A549 (cell line): ENCODE data around the gene NID1. TPM values are rescaled to one million over a fixed set of nuclear protein-coding genes. Genes with fewer than 3 reads are reported as not detected.

Source experiments
- ATAC-seq, 2 experiments: fragments of 200-7000 bp in 1 of 2; fragments of >200 bp in 1 of 2; cut with Nextera tagmentation in 1 of 2; cut with Tn5 transposase in 1 of 2; 3 replicates each; pipeline versions ENCODE4 v1.8.0 to v1.9.1; 2018 to 2020; ENCODE audit warnings: mild to moderate bottlenecking in 1 of 2, moderate library complexity in 1 of 2
- CTCF ChIA-PET: fragments of 300-600 bp; sonication (Branson Sonifier 250); formaldehyde crosslinking; extraction: SDS; loops from one replicate; lab custom pipeline; 2021; ENCODE audit warnings: antibody characterized with exemption, inconsistent platforms; lab: Yijun Ruan, JAX
- POLR2A ChIA-PET: fragments of 350-600 bp; formaldehyde crosslinking; extraction: SDS; loops from one replicate; lab custom pipeline; 2021; ENCODE audit warnings: antibody characterized with exemption, inconsistent platforms; lab: Yijun Ruan, JAX
- DNase-seq, 2 experiments: peaks; one replicate each; pipeline versions ENCODE4 v3.0.0 to v3.0.0-alpha.2; 2011 to 2016; ENCODE audit warnings: low read depth in 1 of 2, low spot score in 1 of 2
- FAIRE-seq: peaks from 2 replicates; lab custom pipeline; 2011; peaks lifted over from hg19 to GRCh38; lab: Jason Lieb, UNC
- H3K27ac ChIP-seq, 2 experiments: fragments of >200 bp; sonication (Bioruptor Twin); formaldehyde crosslinking; 3 replicates each; pipeline ENCODE4 v1.5.1; 2016 to 2017
- H3K4me1 ChIP-seq: fragments of >200 bp; sonication (Bioruptor Twin); formaldehyde crosslinking; 3 replicates; pipeline ENCODE4 v1.6.1; 2016
- H3K4me2 ChIP-seq: fragments of >200 bp; sonication (Bioruptor Twin); formaldehyde crosslinking; 3 replicates; pipeline ENCODE4 v1.6.1; 2016
- H3K4me3 ChIP-seq: fragments of >200 bp; sonication (Bioruptor Twin); formaldehyde crosslinking; 3 replicates; pipeline ENCODE4 v1.5.1; 2016
- H3K9me3 ChIP-seq: fragments of >200 bp; sonication (Bioruptor Twin); formaldehyde crosslinking; 3 replicates; pipeline ENCODE4 v1.6.1; 2016
- CHD2 ChIP-seq: fragments of 150-350 bp; IDR thresholded peaks from 2 replicates; pipeline ENCODE4 v1.6.1; 2014; ENCODE audit warnings: low read length; ENCODE audit not compliant: partially characterized antibody
- EP300 ChIP-seq, 2 experiments: fragments of >200 bp; sonication (Bioruptor Twin); formaldehyde crosslinking; IDR thresholded peaks; 2 replicates in 1 of 2; 3 replicates in 1 of 2; pipeline ENCODE4 v1.6.1; 2016 to 2017
- FOSL2 ChIP-seq, 2 experiments: fragments of 450-650 bp in 1 of 2; fragments of >200 bp in 1 of 2; sonication (Bioruptor Twin) in 1 of 2; formaldehyde crosslinking; IDR thresholded peaks; 2 replicates each; pipeline versions ENCODE4 v1.5.0 to v1.6.1; 2016 to 2020; ENCODE audit warnings: mild to moderate bottlenecking in 1 of 2, moderate library complexity in 1 of 2
- HEYL ChIP-seq: fragments of 250-450 bp; sonication (Bioruptor Pico); IDR thresholded peaks from 2 replicates; pipeline ENCODE4 v1.8.0; 2021; ENCODE audit warnings: mild to moderate bottlenecking, moderate library complexity
- MAFK ChIP-seq: fragments of 450-650 bp; IDR thresholded peaks from 2 replicates; pipeline ENCODE4 v1.6.1; 2014; ENCODE audit not compliant: partially characterized antibody
- PHF8 ChIP-seq: fragments of 200-600 bp; sonication (generic); IDR thresholded peaks from 2 replicates; pipeline ENCODE4 v1.6.1; 2016; ENCODE audit warnings: low read depth, mild to moderate bottlenecking, antibody characterized with exemption, moderate library complexity, borderline replicate concordance
- POLR2AphosphoS2 ChIP-seq: conservative IDR thresholded peaks from 2 replicates; pipeline ENCODE4 v1.6.1; 2012; ENCODE audit warnings: low read length, improper control_type of control experiment, inconsistent platforms
- RARB ChIP-seq: fragments of 250-450 bp; sonication (Bioruptor Pico); IDR thresholded peaks from 2 replicates; pipeline ENCODE4 v1.8.0; 2021; ENCODE audit warnings: mild to moderate bottlenecking, moderate library complexity
- RNF2 ChIP-seq: fragments of 200-600 bp; sonication (generic); IDR thresholded peaks from 2 replicates; pipeline ENCODE4 v1.6.1; 2016; ENCODE audit warnings: low read depth, mild to moderate bottlenecking, antibody characterized with exemption, moderate library complexity, borderline replicate concordance
- TFCP2L1 ChIP-seq: fragments of 250-450 bp; sonication (Bioruptor Pico); IDR thresholded peaks from 2 replicates; pipeline ENCODE4 v1.5.0; 2021; ENCODE audit warnings: mild to moderate bottlenecking
- ZC3H11A ChIP-seq: fragments of 450-650 bp; IDR thresholded peaks from 2 replicates; pipeline ENCODE4 v1.6.1; 2014; ENCODE audit warnings: antibody characterized with exemption, mild to moderate bottlenecking
- WGBS: methylation state at CpG from one replicate; pipeline ENCODE4 v1.1.6; 2017; ENCODE audit errors: missing lambda C conversion rate; 5-methylcytosine and 5-hydroxymethylcytosine counted together
- polyA plus RNA-seq, 4 experiments: library from polyadenylated mRNA; depleted of rRNA in 3 of 4; stranded (reverse); fragments of >200 nt; fragmentation: RNase III in 1 of 4; extraction: RNeasy Plus Mini Kit Qiagen cat#74134 plus additional on column Dnase treatment in 1 of 4; gene quantifications; 2 replicates in 3 of 4; 3 replicates in 1 of 4; pipeline ENCODE4 v1.2.3, GENCODE V29; 2011 to 2017
- TF ChIP-seq, protein P1 (sequence below): fragments of >200 bp; sonication (Bioruptor Twin); formaldehyde crosslinking; IDR thresholded peaks from 2 replicates; pipeline ENCODE4 v1.6.1; 2016
- TF ChIP-seq, protein P2 (sequence below): IDR thresholded peaks from 2 replicates; pipeline ENCODE4 v1.6.1; 2012
- TF ChIP-seq, protein P3 (sequence below): fragments of >200 bp; sonication (Bioruptor Twin); formaldehyde crosslinking; IDR thresholded peaks from 3 replicates; pipeline ENCODE4 v1.5.1; 2016
- TF ChIP-seq, protein P4 (sequence below): fragments of 200-600 bp; sonication (generic); IDR thresholded peaks from 2 replicates; pipeline ENCODE4 v1.6.1; 2016; ENCODE audit warnings: antibody characterized with exemption, mild to moderate bottlenecking, moderate library complexity

The NID1 gene
- polyA plus RNA-seq, 2 of the 4 experiments (the other 2 are of a cell fraction), result 6.8 to 10.5 TPM

DNA sequence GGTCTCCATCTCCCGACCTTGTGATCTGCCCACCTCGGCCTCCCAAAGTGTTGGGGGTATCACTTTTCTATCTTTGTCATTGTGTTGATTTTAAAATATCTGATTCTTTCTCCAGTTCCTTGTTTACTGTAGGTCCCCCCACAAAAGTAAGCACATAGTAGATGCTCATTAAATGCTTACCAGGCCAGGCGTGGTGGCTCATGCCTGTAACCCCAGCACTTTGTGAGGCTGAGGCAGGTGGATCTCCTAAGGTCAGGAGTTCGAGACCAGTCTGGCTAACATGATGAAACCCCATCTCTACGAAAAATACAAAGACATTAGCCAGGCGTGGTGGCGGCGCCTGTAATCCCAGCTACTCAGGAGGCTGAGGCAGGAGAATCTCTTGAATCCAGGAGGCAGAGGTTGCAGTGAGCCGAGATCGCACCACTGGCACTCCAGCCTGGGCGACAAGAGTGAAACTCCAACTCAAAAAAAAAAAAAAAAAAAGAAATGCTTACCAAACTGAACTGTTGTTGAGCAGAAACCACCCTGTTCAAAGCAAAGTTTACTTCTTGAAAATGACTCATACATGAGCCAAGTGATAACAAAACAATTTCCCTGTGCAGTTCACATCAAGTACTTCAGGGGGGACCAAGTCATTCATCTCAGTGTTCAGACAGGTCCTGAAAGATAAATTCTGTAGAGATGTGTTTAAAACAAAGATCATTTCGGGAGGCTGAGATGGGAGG lies 24.3 kb upstream of the NID1 start:
- 54% methylated on average over 12 of the region's 12 CpGs for WGBS
- no peak for FAIRE-seq
- TF ChIP-seq, protein P1, sequence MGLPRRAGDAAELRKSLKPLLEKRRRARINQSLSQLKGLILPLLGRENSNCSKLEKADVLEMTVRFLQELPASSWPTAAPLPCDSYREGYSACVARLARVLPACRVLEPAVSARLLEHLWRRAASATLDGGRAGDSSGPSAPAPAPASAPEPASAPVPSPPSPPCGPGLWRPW, result no peak
- TF ChIP-seq FOSL2 (IDR thresholded peaks at IDR 0.05), result no peak
- TF ChIP-seq FOSL2 (CRISPR knock-in tag; IDR thresholded peaks at IDR 0.05), result peak; percentile 32; the same call in 1 of the 2 replicates
- no peaks in the 10 kb centered on the region for H3K9me3 ChIP-seq
- no peak overlapping the region for H3K27ac ChIP-seq
- ATAC-seq, result peak; percentile 52 to 61; a peak in 3 of 6 replicates
- ChIA-PET CTCF (no interaction called here), POLR2A (no interaction called here)
- H3K4me3 ChIP-seq, result no peak overlapping the region
- no peak overlapping the region for H3K4me2 ChIP-seq
- no peaks in the 10 kb centered on the region for H3K4me1 ChIP-seq
- DNase-seq, result peak in 1 of 2 experiments; percentile 48

DNA sequence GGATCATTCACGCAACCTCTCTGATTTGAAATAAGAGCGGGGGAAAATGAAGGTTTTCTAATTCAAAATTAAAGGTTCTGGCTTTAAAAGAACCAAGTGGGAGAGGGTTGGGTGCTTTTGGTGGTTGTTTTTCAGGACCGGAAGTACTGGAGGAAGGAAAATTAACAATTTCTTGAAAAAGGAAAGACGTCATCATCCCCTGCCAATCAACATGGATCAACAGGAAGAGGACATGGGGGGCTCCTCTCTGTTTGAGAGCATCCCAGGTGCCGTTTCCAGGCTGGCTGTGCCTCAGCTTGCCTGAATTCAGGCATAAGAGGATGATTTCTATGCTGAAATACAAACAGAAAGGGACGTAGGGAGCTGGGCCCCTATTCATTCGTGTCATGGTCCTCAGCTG lies 21.6 kb upstream of the NID1 start:
- ATAC-seq (no peak), DNase-seq (no peak)
- Histone ChIP-seq H3K9me3 (no peaks in the 10 kb centered on the region), H3K4me1 (peaks cover 7% of the 10 kb centered on the region; the same call in 1 of the 3 replicates), H3K27ac (no peak overlapping the region), H3K4me3 (no peak overlapping the region), H3K4me2 (no peak overlapping the region)
- 62% methylated on average over 7 of the region's 7 CpGs for WGBS
- TF ChIP-seq POLR2AphosphoS2, result no peak
- TF ChIP-seq EP300 (IDR thresholded peaks at IDR 0.05), result no peak
- TF ChIP-seq, protein P2, sequence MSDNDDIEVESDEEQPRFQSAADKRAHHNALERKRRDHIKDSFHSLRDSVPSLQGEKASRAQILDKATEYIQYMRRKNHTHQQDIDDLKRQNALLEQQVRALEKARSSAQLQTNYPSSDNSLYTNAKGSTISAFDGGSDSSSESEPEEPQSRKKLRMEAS, result no peak
- no peak for TF ChIP-seq ZC3H11A
- TF ChIP-seq, protein P3, sequence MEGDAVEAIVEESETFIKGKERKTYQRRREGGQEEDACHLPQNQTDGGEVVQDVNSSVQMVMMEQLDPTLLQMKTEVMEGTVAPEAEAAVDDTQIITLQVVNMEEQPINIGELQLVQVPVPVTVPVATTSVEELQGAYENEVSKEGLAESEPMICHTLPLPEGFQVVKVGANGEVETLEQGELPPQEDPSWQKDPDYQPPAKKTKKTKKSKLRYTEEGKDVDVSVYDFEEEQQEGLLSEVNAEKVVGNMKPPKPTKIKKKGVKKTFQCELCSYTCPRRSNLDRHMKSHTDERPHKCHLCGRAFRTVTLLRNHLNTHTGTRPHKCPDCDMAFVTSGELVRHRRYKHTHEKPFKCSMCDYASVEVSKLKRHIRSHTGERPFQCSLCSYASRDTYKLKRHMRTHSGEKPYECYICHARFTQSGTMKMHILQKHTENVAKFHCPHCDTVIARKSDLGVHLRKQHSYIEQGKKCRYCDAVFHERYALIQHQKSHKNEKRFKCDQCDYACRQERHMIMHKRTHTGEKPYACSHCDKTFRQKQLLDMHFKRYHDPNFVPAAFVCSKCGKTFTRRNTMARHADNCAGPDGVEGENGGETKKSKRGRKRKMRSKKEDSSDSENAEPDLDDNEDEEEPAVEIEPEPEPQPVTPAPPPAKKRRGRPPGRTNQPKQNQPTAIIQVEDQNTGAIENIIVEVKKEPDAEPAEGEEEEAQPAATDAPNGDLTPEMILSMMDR, result no peak
- no peak for TF ChIP-seq PHF8
- no peak for TF ChIP-seq MAFK
- no peak for TF ChIP-seq TFCP2L1 (CRISPR knock-in tag)
- TF ChIP-seq CHD2, result no peak
- TF ChIP-seq, protein P4, sequence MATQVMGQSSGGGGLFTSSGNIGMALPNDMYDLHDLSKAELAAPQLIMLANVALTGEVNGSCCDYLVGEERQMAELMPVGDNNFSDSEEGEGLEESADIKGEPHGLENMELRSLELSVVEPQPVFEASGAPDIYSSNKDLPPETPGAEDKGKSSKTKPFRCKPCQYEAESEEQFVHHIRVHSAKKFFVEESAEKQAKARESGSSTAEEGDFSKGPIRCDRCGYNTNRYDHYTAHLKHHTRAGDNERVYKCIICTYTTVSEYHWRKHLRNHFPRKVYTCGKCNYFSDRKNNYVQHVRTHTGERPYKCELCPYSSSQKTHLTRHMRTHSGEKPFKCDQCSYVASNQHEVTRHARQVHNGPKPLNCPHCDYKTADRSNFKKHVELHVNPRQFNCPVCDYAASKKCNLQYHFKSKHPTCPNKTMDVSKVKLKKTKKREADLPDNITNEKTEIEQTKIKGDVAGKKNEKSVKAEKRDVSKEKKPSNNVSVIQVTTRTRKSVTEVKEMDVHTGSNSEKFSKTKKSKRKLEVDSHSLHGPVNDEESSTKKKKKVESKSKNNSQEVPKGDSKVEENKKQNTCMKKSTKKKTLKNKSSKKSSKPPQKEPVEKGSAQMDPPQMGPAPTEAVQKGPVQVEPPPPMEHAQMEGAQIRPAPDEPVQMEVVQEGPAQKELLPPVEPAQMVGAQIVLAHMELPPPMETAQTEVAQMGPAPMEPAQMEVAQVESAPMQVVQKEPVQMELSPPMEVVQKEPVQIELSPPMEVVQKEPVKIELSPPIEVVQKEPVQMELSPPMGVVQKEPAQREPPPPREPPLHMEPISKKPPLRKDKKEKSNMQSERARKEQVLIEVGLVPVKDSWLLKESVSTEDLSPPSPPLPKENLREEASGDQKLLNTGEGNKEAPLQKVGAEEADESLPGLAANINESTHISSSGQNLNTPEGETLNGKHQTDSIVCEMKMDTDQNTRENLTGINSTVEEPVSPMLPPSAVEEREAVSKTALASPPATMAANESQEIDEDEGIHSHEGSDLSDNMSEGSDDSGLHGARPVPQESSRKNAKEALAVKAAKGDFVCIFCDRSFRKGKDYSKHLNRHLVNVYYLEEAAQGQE, result no peak
- no peak for TF ChIP-seq HEYL (CRISPR knock-in tag)
- TF ChIP-seq RNF2, result no peak
- TF ChIP-seq RARB (CRISPR knock-in tag), result no peak
- TF ChIP-seq, all 56 proteins: peak for 0
- ChIA-PET POLR2A (no interaction called here), CTCF (no interaction called here)
- FAIRE-seq, result no peak
